A673 (cell line): ENCODE results near the gene ABCF3. TPM values are rescaled to one million over a fixed set of nuclear protein-coding genes. Genes with fewer than 3 reads are reported as not detected.

Experiments
- BruUV-seq: library from RNA; stranded (reverse); fragments of 400-500 nt; replicated peaks from 2 replicates; lab custom pipeline; 2021; lab: Mats Ljungman, UMichigan
- CTCF ChIA-PET: fragments of 300-600 bp; sonication (Branson Sonifier 250); formaldehyde crosslinking; loops from one replicate; lab custom pipeline; 2022; ENCODE audit warnings: antibody characterized with exemption; lab: Charles Lee
- POLR2A ChIA-PET: fragments of 300-600 bp; sonication (Branson Sonifier 250); formaldehyde crosslinking; loops from one replicate; lab custom pipeline; 2022; ENCODE audit warnings: antibody characterized with exemption; ENCODE audit not compliant: low non-redundant PET; lab: Charles Lee
- DNase-seq: peaks from one replicate; pipeline ENCODE4 v3.0.0-alpha.2; 2015; ENCODE audit warnings: low spot score
- H3K27ac ChIP-seq: fragments of 200-600 bp; sonication (generic); 2 replicates; pipeline ENCODE4 v1.5.1; 2016; ENCODE audit warnings: mixed run types, low read depth, mild to moderate bottlenecking, mixed read lengths, antibody characterized with exemption, low read length; ENCODE audit not compliant: poor library complexity, severe bottlenecking
- H3K27me3 ChIP-seq: fragments of 200-600 bp; sonication (generic); replicated peaks from 2 replicates; pipeline ENCODE4 v1.6.1; 2017; ENCODE audit warnings: mixed run types, low read depth, mild to moderate bottlenecking, mixed read lengths, antibody characterized with exemption, low read length; ENCODE audit not compliant: insufficient read depth, poor library complexity
- H3K36me3 ChIP-seq: fragments of 200-600 bp; sonication (generic); 2 replicates; pipeline ENCODE4 v1.6.1; 2016; ENCODE audit warnings: mixed run types, mild to moderate bottlenecking, mixed read lengths, antibody characterized with exemption, low read length; ENCODE audit not compliant: insufficient read depth, poor library complexity, severe bottlenecking
- H3K4me1 ChIP-seq: fragments of 200-600 bp; sonication (generic); 2 replicates; pipeline ENCODE4 v1.6.1; 2017; ENCODE audit warnings: mixed run types, mild to moderate bottlenecking, mixed read lengths, antibody characterized with exemption, low read length; ENCODE audit not compliant: insufficient read depth, poor library complexity, severe bottlenecking
- H3K4me3 ChIP-seq: fragments of 200-600 bp; sonication (generic); 2 replicates; pipeline ENCODE4 v1.5.1; 2016; ENCODE audit warnings: low read depth, mixed run types, mild to moderate bottlenecking, mixed read lengths, low read length; ENCODE audit not compliant: poor library complexity, severe bottlenecking
- H3K9me3 ChIP-seq: fragments of 200-600 bp; sonication (generic); 2 replicates; pipeline ENCODE4 v1.6.1; 2016; ENCODE audit warnings: mixed run types, low read depth, mild to moderate bottlenecking, mixed read lengths, antibody characterized with exemption, low read length; ENCODE audit not compliant: poor library complexity, severe bottlenecking
- CTCF ChIP-seq: fragments of 300-800, 200-600 bp; sonication (generic); conservative IDR thresholded peaks from 2 replicates; pipeline ENCODE4 v1.5.1; 2017; ENCODE audit warnings: low read depth, mild to moderate bottlenecking, antibody characterized with exemption, low read length, moderate library complexity, mixed read lengths
- EZH2 ChIP-seq: fragments of 200-600 bp; sonication (generic); IDR thresholded peaks from 2 replicates; pipeline ENCODE4 v1.6.1; 2017; ENCODE audit warnings: borderline replicate concordance, low read depth, mild to moderate bottlenecking, mixed read lengths, antibody characterized with exemption, low read length; ENCODE audit not compliant: poor library complexity, severe bottlenecking
- intact Hi-C: fragments of 100-400 bp; cut with micrococcal nuclease; formaldehyde crosslinking; loops from one replicate; pipeline ENCODE4 v1.10.0; 2022; ENCODE audit not compliant: unreplicated experiment
- total RNA-seq: library from RNA; stranded (reverse); gene quantifications from 2 replicates; pipeline ENCODE4 v1.2.3, GENCODE V29; 2021

The ABCF3 gene
- total RNA-seq, 1 experiment from 2014 or later, result 65.1 TPM

GRCh38 chr3:184218814-184219213 is 32.8 kb downstream of the ABCF3 start:
- BruUV-seq, result no TSS peak
- no peaks in the 10 kb centered on the region for H3K9me3 ChIP-seq
- H3K4me1 ChIP-seq, result no peaks in the 10 kb centered on the region
- H3K27ac ChIP-seq, result no peak overlapping the region
- TF ChIP-seq EZH2 (no peak), CTCF (no peak)
- ChIA-PET POLR2A (no interaction called here), CTCF (no interaction called here)
- no peaks in the 10 kb centered on the region for H3K36me3 ChIP-seq
- no peaks in the 10 kb centered on the region for H3K27me3 ChIP-seq
- no peak for DNase-seq
- intact Hi-C loops, result no loop called here
- H3K4me3 ChIP-seq, result no peak overlapping the region

GRCh38 chr3:184222521-184222920 is 36.5 kb downstream of the ABCF3 start:
- no peak overlapping the region for H3K4me3 ChIP-seq
- POLR2A ChIA-PET, result no interaction called here
- DNase-seq, result no peak
- BruUV-seq, result no TSS peak
- no peaks in the 10 kb centered on the region for H3K4me1 ChIP-seq
- CTCF ChIA-PET, result no interaction called here
- no peaks in the 10 kb centered on the region for H3K36me3 ChIP-seq
- TF ChIP-seq EZH2 (no peak), CTCF (no peak)
- no peaks in the 10 kb centered on the region for H3K9me3 ChIP-seq
- no peak overlapping the region for H3K27ac ChIP-seq
- H3K27me3 ChIP-seq, result peaks cover 7% of the 10 kb centered on the region
- intact Hi-C loops, result no loop called here

- BruUV-seq, result no TSS peak
- Histone ChIP-seq H3K27ac (no peak overlapping the region), H3K9me3 (no peaks in the 10 kb centered on the region), H3K36me3 (no peaks in the 10 kb centered on the region), H3K27me3 (peaks cover 21% of the 10 kb centered on the region), H3K4me1 (no peaks in the 10 kb centered on the region), H3K4me3 (no peak overlapping the region)
- intact Hi-C loops, result no loop called here
- ChIA-PET POLR2A (no interaction called here), CTCF (no interaction called here)
- no peak for DNase-seq
- TF ChIP-seq EZH2 (no peak), CTCF (no peak)
Measured at GRCh38 chr3:184223946-184224345, 37.9 kb downstream of the ABCF3 start.
